ENCODE results near the gene TMEM138.
A peak's percentile ranks its signal among the peaks of the same experiment; 100 is the strongest.

Gene TMEM138

DNA sequence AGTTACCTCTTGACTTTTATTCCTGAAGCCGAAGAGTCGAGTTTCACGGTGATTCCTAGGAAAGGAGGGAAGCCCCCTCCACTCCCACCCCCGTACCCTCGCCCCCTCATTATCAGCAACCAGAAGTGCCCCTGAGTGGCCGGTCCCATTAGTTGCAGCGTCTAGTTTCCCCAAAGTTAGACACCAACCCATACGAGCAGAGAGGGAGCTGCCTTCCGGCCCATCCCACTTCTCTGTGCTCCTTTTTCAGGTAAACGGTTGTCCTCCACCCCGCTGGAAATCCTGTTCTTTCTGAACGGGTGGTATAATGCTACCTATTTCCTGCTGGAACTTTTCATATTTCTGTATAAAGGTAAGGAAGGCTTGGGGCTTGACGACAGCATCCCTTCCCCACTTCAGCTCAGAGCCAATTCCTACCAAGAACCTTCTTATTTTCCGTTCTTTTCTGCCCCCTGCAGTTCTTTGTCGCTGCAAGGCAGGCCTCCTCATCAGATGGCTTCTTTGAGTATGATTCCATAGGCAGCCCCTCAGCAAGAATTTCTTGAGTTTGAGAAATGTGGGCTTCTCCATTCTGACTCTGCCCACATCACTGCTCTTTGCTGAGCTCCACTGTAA, 30.9 kb downstream of the TMEM138 start:
- H3K4me3 ChIP-seq (ENCODE audit: control insufficient read depth, low read depth, low read length) = peak overlapping the region; percentile 86
- TF ChIP-seq, protein P1, sequence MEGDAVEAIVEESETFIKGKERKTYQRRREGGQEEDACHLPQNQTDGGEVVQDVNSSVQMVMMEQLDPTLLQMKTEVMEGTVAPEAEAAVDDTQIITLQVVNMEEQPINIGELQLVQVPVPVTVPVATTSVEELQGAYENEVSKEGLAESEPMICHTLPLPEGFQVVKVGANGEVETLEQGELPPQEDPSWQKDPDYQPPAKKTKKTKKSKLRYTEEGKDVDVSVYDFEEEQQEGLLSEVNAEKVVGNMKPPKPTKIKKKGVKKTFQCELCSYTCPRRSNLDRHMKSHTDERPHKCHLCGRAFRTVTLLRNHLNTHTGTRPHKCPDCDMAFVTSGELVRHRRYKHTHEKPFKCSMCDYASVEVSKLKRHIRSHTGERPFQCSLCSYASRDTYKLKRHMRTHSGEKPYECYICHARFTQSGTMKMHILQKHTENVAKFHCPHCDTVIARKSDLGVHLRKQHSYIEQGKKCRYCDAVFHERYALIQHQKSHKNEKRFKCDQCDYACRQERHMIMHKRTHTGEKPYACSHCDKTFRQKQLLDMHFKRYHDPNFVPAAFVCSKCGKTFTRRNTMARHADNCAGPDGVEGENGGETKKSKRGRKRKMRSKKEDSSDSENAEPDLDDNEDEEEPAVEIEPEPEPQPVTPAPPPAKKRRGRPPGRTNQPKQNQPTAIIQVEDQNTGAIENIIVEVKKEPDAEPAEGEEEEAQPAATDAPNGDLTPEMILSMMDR (conservative IDR thresholded peaks at IDR 0.05; ENCODE audit: control insufficient read depth, insufficient read depth, low read depth, low read length) = peak; percentile 23
- DNase-seq (ENCODE audit: low read depth) = peak; percentile 21

DNA sequence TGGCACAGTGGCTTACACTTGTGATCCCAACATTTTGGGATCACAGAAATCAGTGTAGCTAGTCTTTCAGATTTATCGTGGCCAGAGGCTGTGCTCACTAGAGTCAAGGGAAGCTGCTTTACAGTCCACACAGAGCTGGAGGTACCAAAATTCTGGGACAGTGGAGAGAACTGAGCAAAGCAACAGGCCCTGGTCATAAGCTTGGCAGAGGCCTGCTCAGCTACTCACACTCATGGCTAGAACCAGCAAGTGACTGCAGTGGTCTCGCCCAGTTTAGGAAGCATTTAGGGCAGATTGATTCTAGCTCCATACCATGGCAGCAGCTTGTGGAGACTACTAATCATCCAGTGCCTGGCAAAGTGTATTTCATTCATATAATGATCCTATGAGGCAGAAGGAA, 39.0 kb downstream of the TMEM138 start:
- TF ChIP-seq, protein P1 (conservative IDR thresholded peaks at IDR 0.05; ENCODE audit: control insufficient read depth, insufficient read depth, low read depth, low read length) = no peak

DNA sequence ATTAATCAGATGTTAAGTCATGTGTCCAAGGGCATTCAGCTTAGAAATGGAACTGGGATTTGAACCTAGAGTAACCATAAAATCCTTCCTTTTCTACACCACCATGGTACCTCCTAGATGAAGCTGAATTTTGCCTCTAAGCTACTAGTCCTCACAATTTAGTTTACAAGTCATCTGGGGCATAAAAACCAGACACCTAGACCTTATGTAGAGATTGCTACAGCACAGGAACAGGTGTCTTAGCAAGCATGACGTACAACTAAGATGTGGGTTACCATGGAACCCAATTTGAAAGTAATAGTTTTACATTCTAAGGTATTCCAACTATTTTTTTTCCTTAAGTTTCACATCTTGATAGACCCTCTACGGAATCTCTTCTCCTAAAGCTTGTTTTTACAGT, 39.4 kb downstream of the TMEM138 start:
- TF ChIP-seq, protein P1 (conservative IDR thresholded peaks at IDR 0.05; ENCODE audit: control insufficient read depth, insufficient read depth, low read depth, low read length) = no peak
- no peak for DNase-seq (ENCODE audit: low read depth)
- H3K4me3 ChIP-seq (ENCODE audit: control insufficient read depth, low read depth, low read length) = no peak overlapping the region

More for the DNA sequence above, 39.0 kb downstream of the TMEM138 start:
- no peak overlapping the region for H3K4me3 ChIP-seq (ENCODE audit: control insufficient read depth, low read depth, low read length)
- no peak for DNase-seq (ENCODE audit: low read depth)

DNA sequence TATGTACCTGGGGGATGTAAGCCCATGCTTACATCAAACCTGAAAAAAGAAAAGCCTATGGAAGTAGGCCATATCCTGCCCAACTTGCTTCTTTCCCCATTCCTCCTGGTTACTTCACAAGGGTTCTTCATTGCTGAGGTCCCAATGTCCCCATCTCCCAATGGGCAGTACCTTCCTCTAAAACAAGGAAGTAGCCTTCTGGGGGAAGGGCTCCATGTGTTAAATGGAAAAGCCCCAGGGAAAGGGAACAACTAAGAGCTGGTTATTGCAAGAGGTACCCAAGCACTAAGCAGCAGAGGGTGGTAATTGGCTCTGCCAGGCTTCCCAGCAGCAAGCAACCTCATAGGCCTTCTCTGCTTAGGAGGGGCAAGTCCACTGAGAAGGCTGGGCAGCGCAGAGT, 41.5 kb downstream of the TMEM138 start:
- no peak for DNase-seq (ENCODE audit: low read depth)
- TF ChIP-seq, protein P1 (conservative IDR thresholded peaks at IDR 0.05; ENCODE audit: control insufficient read depth, insufficient read depth, low read depth, low read length) = no peak
- H3K4me3 ChIP-seq (ENCODE audit: control insufficient read depth, low read depth, low read length) = no peak overlapping the region

DNA sequence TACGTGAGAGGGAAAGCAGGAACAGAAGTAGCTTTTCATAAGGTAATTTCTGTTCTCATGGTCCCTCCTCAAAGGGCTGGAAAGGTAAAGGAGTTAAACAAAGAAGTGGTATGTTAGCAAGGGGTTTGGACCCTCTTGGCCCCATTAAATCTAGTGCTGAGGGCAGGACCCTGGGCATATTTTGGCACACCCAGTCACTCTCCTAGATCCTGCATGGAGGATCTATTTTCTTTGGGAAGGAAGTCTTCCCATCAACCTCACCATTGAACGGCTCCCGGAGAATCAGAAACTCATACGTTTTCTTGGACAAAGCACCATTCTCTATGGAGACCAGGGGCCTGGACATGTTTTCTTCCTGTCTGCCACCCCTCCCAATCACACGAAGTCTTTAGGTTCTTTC, 41.9 kb downstream of the TMEM138 start:
- no peak overlapping the region for H3K4me3 ChIP-seq (ENCODE audit: control insufficient read depth, low read depth, low read length)
- no peak for DNase-seq (ENCODE audit: low read depth)
- TF ChIP-seq, protein P1 (conservative IDR thresholded peaks at IDR 0.05; ENCODE audit: control insufficient read depth, insufficient read depth, low read depth, low read length) = no peak

DNA sequence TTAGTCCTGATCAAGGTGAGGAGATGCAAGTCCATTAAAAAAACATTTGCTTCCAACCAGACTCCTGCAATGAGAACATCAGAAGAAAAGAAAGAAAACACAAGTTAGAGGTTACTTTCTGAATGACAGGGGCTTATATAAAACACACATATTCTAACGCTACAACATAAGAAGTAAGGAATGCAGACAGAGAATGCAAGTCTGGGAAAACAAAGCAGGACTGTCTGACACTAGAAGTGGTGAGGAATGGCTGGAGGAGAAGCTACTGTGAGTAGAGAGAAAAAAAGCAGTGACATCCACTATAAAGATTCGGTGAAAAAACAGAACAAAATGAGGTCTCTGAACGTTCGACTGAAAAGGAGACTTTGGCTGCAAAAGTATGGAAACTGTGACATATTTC, 42.5 kb downstream of the TMEM138 start:
- TF ChIP-seq, protein P1 (conservative IDR thresholded peaks at IDR 0.05; ENCODE audit: control insufficient read depth, insufficient read depth, low read depth, low read length) = no peak
- H3K4me3 ChIP-seq (ENCODE audit: control insufficient read depth, low read depth, low read length) = no peak overlapping the region
- no peak for DNase-seq (ENCODE audit: low read depth)

DNA sequence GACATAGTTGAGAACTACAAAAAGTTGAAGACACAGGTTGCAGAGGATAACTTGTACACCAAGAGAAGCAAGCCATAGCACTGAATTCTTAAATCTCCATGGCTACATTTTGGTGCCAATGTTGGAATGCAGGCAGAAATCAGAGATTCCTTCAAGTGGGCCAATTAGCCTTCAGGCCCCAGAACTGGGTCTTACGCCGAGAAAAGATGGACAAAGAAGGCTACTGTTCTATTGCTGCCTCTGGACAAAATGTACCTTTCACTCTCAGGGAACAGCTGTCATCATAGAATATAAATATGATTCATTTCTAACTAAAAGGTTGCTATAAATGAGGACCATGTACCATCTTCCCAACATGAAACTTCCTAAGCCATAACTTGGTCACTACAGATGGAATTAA, 43.9 kb downstream of the TMEM138 start:
- H3K4me3 ChIP-seq (ENCODE audit: control insufficient read depth, low read depth, low read length) = no peak overlapping the region
- TF ChIP-seq, protein P1 (conservative IDR thresholded peaks at IDR 0.05; ENCODE audit: control insufficient read depth, insufficient read depth, low read depth, low read length) = no peak
- no peak for DNase-seq (ENCODE audit: low read depth)

Data from fibroblast of mammary gland (primary cell).